CMK (cell line): ENCODE results near the gene RNF212B.
A peak's percentile ranks its signal among the peaks of the same experiment; 100 is the strongest.
"Not testable (repeated sequence)": the region's sequence is repeated elsewhere in the genome, so short reads cannot be mapped to it uniquely, and the experiment has no call there.

ENCODE experiments used
- DNase-seq: peaks from one replicate; pipeline ENCODE4 v3.0.0-alpha.2; 2010; ENCODE audit warnings: low read depth

The RNF212B gene

DNA sequence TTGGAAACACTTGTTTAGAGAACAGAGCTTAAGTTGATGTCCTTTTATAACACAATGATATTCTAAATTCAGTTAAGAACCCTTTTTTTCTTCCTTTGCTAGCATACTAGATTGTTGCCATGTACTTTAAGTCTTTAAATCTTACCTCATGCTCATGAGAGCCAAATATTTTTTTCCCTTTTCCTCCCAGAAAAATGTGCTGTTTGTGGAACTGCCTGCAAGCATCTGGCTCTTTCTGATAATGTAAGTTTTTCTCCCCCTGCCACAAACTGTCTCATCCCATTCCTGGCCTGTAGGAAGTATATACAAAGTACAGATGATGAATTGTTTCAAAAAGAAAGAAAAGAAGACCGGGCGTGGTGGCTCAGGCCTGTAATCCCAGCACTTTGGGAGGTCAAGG lies 5.3 kb downstream of the RNF212B start:
- no peak for DNase-seq

DNA sequence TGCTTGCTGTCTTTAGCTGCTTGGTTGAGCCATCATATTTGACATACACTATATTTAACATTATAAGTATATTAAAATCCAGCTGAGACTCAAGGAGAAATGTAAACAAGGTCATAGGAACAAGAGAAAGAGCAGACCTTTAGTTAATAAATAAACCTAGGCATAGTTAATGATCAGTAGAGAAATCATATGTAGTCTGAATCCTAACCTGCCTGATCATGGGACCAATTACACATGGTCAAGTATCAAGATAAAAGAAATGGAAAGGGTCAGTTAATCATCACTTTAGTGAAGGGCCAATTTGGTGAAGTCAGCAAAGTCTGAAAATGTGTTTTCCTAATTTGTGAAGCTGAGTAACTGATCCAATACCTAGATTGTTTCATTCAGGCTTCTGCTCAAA lies 7.5 kb downstream of the RNF212B start:
- no peak for DNase-seq

DNA sequence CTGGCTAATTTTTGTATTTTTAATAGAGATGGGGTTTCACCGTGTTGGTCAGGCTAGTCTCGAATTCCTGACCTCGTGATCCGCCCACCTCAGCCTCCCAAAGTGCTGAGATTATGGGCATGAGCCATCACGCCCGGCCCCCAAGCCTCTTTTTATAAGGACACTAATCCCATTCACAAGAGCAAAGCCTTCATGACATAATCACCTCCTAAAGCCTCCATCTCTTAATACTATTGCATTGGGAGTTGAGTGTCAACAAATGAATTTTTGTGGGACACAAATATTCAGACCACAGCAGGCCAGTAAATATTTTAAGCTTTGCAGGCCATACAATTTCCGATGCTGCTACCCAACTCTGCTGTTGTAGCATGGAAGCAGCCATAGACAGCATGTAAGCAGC lies 10.9 kb downstream of the RNF212B start:
- DNase-seq, result no peak

DNA sequence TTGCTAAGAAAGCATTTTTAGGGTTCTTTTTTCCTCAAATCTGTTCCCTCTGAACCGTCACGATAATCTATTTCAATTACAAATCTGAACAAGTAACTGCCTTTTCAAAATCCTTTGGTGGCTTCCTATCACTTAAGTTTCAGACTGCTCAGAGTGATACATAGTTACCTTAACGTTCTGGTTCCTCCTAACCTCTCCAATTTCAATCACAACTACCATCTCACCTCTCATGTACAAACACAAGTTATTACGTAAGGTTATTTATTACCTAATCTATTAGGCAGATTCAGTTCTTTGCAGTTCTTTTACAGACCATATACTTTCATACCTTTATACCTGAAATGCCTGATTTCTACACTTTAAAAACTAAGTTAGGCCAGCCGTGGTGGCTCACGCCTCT lies 12.1 kb downstream of the RNF212B start:
- DNase-seq, result no peak

DNA sequence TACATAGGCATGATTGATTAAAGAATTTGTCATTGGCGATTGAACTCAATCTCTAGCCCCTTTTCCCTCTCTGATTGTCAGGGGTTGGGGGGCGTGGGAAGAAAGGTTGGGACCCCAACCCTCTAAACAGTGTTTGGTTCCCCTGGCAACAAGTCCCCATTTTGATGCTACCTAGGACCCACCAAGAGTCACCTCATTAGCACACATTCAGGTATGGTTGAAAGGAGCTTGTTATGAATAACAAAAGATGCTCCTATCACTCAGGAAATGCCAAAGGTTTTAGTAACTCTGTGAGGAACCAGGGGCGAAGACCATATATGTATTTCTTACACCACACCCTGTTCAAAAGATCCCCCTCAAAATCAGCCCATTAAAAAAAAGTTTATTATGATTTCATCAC lies 14.3 kb downstream of the RNF212B start:
- DNase-seq, result no peak

DNA sequence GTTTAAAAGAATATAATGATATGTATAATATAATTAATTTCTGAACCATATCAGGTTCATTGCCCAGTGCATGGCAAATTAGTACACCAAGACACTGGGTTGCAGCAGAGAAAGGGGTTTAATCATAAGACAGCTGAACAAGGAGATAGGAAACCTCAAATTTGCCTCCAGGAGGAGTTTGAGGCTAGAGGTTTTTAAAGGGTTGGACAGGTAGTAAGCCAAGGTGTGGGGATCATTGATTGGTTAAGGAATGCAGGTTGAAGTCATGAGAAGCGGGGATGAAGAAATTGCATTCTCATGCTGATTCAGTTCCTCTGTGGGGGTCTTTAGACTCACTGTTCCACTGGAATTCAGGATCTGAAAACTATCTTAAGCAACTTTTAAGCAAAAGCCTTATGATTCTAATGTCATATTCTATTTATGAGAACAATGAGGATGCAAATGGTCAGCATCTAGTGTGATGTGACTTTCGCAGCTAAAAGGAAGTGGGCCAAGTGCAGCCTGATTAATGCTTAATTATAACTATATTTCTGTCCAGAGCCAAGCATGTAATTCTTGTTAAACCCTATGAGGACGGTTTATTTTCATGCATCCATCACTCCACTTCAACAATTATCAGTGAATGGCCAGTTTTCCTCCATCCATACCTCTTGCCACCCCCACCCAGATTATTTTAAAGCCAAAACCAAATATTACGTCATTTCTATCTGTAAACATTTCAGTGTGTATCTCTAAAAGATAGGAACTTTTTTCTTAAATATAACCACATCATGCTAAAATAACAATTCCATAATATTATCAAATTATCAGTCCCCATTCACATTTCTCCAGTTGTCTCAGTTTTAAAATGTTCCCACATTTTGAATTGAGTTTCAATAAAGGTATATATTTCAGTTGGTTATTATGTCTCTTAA lies 14.9 kb downstream of the RNF212B start:
- no peak for DNase-seq

DNA sequence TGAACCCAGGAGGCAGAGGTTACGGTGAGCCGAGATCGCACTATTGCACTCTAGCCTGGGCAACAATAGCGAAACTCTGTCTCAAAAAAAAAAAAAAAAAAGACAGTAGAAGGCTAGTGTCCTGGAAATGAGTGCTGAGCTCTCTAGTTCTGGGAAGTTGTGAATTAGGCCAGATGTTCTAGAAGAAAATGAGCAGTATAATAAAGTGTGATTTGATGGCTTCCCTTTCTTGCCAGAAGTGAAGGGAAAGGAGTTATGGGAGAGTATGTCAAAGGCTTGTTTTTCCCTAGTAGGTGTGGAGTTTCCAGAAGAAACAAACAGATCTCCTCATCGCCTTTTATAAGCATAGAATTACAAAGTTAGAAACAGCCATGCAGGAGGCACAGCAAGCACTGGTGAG lies 20.5 kb downstream of the RNF212B start:
- DNase-seq, result no peak

DNA sequence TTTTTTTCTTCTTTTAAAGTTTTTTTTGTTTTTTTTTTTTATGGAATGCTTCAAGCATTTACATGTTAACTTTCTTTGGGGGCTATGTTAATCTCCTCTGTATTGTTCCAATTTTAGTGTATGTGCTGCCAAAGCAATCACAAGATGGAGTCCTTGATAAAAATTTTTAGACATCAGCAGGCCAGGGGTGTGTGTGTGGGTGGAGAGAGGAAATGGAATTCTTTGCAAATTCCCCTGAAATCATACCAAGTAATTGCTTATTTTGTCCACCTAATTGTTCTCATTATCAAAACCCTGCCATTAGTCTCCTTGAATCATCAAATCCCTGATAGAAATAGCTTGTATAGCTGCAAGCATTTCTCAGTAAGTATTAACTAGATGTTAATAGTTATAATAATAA lies 21.7 kb downstream of the RNF212B start:
- no peak for DNase-seq

DNA sequence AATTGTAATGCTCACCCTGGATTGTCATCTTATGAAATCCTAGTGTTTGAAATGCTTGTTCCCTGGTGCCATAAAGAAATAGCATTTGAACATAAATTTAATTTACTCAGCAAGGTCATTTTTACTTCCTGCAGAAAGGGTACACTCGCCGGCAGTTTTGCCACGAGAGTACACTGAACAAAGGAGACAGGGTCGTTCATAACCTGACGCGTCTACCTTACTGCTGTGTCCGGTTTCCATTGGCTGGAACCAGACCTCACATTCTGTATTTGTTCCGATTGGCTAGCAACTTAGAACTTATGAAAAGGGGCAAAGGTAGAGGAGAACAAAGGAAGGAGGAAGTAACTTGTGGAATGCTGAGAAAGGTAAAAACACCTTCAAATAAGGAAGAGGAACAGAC lies 23.1 kb downstream of the RNF212B start:
- not testable (repeated sequence) for DNase-seq

DNA sequence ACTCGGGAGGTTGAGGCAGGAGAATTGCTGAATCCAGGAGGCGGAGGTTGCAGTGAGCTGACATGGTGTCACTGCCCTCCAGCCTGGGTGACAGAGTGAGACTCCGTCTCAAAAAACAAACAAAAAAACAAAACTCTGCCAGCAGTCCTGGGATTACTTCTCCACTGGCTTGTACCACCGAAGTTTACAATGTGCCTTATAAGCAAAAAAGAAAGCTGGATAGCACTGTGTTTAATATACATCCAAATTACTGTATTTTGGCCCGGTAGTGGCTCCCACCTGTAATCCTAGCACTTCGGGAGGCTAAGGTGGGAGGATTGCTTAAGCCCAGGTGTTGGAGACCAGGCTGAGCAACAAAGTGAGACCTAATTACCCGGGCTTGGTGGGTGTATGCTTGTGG lies 31.5 kb downstream of the RNF212B start:
- no peak for DNase-seq

DNA sequence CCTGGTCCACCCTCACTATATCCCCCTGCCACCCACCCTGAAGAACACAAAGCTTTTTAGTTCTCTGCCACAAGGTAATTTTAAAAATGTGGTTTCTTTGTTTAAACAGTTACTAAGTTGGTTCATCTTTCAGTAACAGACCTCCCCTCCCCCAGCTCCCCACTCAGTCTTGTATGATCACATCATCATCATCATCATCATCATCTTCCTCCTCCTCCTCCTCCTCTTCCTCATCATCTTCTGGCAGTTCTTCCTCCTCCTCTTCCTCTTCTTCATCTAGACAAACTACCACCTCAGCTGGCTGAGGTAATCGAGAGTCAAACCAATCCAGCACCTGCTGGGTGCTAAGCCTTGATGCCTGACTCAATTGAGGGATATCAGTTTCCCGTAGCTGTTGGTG lies 37.7 kb downstream of the RNF212B start:
- DNase-seq, result no peak

DNA sequence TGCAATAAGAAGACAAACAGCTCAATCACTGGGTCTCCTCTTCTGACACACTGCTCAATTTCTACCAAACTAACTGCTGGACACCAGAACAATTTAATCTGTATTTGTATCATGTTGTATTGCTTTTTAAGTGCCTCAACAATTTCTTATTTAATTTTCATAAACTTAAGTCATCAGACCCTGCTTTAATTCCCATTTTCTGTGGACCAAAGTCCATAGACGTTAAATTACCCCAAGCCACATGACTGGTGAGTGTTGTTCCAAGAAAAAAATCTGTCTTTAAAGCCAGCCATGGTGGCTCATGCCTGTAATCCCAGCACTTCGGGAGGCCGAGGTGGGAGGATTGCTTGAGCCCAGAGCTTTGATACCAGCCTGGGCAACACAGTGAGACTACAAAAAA lies 39.5 kb downstream of the RNF212B start:
- no peak for DNase-seq

DNA sequence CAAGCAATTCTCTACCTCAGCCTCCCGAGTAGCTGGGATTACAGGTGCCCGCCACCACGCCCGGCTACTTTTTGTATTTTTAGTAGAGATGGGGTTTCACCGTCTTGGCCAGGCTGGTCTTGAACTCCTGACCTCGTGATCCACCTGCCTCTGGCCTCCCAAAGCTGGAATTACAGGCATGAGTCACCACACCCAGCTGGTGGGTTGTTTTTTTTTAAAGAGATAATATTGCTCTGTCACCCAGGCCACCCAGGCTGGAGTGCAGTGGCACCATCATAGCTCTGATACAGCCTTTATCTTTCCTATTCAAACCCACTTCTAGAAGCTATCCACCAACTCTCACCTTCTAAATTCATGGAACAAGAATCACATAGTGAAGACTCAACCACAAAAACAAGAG lies 40.2 kb downstream of the RNF212B start:
- DNase-seq, result not testable (repeated sequence)

DNA sequence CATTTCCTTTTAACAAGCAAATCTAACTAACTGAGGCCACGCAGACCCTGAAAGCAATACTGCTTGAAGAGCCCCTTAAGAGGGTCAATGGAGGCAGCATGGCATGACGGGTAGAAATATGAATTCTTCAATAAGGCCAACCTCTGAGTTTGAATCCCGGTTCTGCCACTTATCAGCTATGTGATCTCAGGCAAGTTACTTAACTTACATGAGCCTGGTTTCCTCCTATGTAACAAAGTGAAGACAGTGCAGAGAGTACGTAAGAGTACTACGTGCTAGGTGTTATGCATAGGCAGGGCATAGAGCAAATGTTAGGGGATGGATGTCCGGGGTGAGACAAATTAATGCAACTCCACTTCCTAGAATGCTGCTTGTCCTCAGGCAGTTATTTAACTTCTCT lies 43.5 kb downstream of the RNF212B start:
- DNase-seq, result no peak

DNA sequence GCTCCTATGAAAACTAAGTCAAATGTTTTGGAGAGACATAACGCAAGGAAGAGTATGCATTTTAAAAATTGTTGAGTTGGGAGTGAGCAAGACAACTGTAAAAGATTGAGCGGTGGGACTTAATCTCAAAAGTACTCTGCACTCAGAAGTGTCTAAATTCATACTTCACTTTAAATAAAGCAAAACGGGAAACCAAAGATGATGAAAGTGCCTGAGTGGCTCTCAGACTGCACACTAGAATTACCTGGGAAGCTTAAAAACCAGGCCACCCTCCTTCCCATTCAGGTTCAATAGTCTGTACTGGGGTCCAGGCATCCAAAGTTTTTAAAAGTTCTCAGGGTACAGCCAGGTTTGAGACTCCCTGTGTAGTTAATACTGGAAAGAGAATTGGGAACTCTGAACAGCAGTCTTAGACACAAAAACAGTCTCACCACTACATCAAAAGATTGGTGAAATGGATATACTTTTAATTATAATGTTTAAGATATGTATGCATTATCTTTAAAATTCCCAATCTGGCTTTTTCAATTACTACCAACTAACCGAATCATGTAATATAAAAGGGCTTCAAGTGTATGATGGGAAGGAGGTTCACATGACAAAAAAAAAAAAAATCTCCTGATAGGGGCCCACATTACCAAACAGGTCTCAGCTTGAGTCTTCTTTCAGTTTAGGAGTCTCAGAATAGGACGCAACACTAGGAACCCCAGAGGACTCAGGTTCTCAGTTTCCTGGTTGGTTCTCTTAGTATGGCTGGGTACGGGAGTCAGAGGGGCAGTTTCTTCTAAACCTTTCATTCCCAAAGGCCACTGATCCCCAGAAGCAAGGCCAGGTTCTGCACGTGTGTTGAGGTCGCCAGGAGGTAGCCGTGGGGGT lies 47.2 kb downstream of the RNF212B start:
- no peak for DNase-seq

DNA sequence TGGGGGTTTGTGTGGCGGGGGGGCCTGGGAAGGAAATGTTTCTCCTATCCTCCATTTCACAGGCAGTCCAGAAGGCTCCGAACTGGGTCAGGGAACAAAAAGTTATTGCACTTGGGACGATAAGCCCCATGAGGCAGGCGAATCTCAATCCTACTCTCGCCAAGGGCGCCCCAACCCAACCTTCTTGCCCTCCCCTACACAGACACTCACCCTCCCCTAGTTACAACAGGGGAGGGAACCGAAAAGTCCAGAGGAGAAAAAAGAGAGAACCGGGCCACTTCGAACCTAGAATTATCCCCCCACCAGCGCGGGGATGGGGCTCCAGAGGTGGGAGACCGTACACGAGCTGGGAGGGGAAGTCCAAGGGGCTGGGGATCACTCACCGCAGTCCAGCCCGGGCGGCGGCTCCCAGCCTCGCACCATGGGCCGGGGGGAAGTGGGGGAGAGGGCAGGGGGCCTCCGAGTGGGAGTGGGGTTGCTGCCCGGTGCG lies 47.8 kb downstream of the RNF212B start:
- no peak for DNase-seq

DNA sequence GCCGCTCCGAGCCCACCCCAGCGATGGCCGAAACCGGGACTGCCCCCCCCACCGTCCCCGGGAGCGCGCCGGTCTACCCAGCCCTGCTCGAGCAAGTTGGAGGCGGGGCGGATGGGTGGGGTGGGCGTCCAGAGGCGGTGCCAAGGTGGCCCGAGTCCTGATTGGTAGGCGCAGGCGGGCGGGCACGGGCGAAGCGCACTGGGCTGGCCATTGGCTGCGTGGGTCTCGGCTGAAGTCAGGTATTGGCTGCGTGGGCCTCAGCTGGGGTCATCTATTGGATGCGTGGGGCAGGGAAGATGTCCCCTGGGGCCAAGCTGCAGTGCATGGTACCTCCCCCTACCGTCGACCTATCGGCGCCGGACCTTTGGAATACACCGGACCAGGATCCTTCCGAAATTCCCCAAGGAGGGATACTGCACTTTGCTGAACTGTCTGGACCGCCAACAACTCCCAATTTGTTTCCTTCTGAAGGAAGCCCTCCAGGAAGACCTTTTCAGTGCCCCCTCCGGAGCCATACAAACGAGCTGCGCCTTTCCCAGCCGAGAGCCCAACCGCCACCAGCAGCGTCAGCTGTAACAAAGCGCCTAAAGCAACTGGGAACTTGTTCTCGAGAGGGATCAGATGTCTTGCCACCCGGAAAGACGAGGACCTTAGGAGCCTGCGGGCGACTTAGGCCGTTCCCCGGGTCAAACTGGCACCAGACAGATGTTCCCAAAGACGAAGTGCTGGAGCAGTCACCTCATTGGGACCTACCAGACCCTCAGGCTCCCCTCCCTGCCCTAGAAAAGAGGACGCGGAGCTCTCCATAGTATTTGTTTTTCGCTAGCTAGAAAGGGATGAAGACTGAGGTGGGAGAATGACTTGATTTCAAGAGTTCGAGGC lies 48.5 kb downstream of the RNF212B start, which contains the start of gene HOMEZ:
HOMEZ (minus strand) TSS at position 113 of the 882 bp plus-strand sequence. CDS start 180 bp downstream, outside the sequence.
- peak; percentile 75 for DNase-seq

DNA sequence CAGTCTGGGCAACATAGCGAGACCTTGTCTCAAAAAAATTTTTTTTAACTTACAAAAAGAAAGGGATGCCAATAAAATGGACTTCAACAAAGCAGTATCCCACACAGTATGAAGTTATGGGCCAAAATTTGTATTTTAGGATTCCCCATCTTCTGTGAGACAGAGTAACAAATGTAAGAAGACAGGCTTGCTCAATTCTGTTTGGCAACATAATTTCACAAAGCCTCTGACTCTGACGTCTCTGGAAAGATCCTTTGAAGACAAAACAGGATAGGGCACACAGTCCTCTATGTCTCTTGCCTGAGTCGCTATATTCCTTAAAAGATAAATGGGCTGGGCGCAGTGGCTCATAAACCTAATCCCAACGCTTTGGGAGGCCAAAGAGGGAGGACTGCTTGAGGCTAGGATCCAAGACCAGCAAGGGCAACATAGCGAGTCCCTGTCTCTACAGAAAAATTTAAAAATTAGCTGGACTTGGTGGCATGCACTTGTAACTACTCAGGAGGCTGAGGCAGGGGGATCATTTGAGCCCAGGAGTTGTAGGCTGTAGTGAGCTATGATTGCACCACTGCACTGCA lies 49.3 kb downstream of the RNF212B start:
- DNase-seq, result no peak

DNA sequence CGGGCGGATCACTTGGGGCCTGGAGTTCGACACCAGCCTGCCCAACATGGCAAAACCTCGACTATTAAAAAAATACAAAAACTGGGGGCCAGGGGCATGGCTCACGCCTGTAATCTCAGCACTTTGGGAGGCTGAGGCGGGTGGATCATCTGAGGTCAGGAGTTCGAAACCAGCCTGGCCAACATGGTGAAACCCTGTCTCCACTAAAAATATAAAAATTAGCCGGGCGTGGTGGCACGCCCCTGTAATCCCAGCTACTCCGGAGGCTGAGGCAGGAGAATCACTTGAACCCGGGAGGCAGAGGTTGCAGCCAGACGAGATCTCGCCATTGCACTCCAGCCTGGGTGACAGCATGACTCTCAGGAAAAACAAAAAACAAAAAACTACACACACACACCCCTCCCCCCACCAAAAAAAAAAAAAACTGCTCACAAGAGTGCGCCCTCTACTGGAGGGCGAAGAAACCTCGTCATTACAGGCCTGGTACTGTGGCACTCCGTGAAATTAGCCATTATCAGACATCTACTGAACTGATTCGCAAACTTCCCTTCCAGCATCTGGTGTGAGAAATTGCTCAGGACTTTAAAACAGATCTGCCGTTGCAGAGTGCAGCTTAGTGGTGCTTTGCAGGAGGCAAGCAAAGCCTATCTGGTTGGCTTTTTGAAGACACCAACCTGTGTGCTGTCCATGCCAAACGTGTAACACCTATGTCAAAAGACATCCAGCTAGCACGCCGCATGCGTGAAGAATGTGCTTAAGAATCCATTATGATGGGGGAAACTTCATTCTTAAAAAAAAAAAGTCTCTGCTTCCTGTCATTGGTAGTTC lies 57.2 kb downstream of the RNF212B start:
- DNase-seq, result no peak

DNA sequence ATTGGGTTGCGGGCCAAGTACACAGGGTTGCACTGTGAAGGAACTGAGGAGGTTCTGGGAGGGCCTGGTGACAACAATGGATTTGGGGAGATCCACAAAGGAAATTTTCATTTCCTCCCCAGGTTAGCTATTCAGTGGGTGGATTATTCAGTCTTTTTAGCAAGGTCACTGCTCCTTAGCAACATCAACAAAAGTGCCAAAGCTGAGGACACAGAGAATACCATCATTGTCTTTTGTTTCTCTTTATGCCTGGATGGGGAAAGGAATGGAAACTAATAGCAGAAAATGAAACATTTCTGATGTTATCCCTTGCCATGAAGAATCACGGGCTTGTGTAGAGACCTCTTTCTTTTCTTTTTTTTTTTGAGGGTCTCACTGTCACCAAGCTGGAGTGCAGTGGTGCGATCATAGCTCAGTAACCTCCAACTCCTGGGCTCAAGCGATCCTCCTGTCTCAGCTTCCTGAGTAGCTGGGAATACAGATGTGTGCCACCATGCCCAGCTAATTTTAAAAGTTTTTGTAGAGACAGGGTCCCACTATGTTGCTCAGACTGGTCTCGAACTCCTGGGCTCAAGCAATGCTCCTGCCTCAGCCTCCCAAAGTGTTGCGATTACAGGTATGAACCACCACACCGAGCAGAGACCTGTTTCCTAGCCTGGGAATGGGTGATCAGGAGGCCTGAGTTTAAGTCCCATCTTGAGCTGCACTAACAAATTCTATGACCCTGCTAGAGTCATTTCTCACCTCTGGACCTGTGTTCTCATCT lies 58.5 kb downstream of the RNF212B start:
- no peak for DNase-seq
